BJ (cell line): ENCODE results near the gene ACACB. TPM values are rescaled to one million over a fixed set of nuclear protein-coding genes. Genes with fewer than 3 reads are reported as not detected.

Source experiments
- CTCF ChIA-PET: fragments of 350-600 bp; formaldehyde crosslinking; extraction: SDS; loops from one replicate; lab custom pipeline; 2021; ENCODE audit warnings: antibody characterized with exemption, inconsistent platforms; lab: Yijun Ruan, JAX
- POLR2A ChIA-PET: fragments of 300-600 bp; sonication (Branson Sonifier 250); formaldehyde crosslinking; extraction: SDS; loops from one replicate; lab custom pipeline; 2021; ENCODE audit warnings: antibody characterized with exemption; lab: Charles Lee
- DNase-seq: peaks from one replicate; pipeline ENCODE4 v3.0.0-alpha.2; 2011; ENCODE audit warnings: low read depth
- H3K27me3 ChIP-seq: 2 replicates; pipeline ENCODE4 v1.6.0; 2011; ENCODE audit warnings: low read length; ENCODE audit not compliant: control insufficient read depth, insufficient read depth
- H3K36me3 ChIP-seq: 2 replicates; pipeline ENCODE4 v1.5.1; 2011; ENCODE audit warnings: low read length; ENCODE audit not compliant: control insufficient read depth, insufficient read depth
- H3K4me3 ChIP-seq: 2 replicates; pipeline ENCODE4 v1.5.1; 2011; ENCODE audit warnings: low read depth, mild to moderate bottlenecking, control low read depth, low read length
- polyA plus RNA-seq: library from polyadenylated mRNA; depleted of rRNA; stranded (reverse); fragments of >200 nt; gene quantifications from 2 replicates; pipeline ENCODE4 v1.2.3, GENCODE V29; 2011
- TF ChIP-seq, protein P1 (sequence below): IDR thresholded peaks from 2 replicates; pipeline ENCODE4 v1.5.1; 2011; ENCODE audit warnings: low read depth, mild to moderate bottlenecking, control low read depth, inconsistent platforms, low read length, moderate library complexity; ENCODE audit not compliant: insufficient read depth

ACACB gene
- polyA plus RNA-seq, 1 experiment = 1.7 TPM

DNA sequence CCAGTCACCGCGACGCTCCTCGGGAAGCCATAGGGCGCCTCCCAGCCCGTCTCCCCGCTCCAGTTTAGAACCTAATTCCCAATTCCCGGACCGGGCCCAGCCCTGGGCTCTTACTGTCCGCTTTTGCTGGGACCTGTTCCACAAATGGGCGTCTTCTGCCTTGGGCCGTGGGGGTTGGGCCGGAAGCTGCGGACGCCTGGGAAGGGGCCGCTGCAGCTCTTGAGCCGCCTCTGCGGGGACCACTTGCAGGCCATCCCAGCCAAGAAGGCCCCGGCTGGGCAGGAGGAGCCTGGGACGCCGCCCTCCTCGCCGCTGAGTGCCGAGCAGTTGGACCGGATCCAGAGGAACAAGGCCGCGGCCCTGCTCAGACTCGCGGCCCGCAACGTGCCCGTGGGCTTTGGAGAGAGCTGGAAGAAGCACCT lies 18.2 kb upstream of the ACACB start:
- TF ChIP-seq, protein P1, sequence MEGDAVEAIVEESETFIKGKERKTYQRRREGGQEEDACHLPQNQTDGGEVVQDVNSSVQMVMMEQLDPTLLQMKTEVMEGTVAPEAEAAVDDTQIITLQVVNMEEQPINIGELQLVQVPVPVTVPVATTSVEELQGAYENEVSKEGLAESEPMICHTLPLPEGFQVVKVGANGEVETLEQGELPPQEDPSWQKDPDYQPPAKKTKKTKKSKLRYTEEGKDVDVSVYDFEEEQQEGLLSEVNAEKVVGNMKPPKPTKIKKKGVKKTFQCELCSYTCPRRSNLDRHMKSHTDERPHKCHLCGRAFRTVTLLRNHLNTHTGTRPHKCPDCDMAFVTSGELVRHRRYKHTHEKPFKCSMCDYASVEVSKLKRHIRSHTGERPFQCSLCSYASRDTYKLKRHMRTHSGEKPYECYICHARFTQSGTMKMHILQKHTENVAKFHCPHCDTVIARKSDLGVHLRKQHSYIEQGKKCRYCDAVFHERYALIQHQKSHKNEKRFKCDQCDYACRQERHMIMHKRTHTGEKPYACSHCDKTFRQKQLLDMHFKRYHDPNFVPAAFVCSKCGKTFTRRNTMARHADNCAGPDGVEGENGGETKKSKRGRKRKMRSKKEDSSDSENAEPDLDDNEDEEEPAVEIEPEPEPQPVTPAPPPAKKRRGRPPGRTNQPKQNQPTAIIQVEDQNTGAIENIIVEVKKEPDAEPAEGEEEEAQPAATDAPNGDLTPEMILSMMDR = no peak
- no peak for DNase-seq
- ChIA-PET CTCF (interaction anchor here (0.8 to 4.8 kb wide), 2 partner anchors 14 kb away, joined by 4 to 32 read pairs; no protein-coding TSS in a partner anchor), POLR2A (no interaction called here)
- Histone ChIP-seq H3K36me3 (peaks cover 3% of the 10 kb centered on the region), H3K4me3 (peak overlapping the region; percentile 79), H3K27me3 (no peaks in the 10 kb centered on the region)

DNA sequence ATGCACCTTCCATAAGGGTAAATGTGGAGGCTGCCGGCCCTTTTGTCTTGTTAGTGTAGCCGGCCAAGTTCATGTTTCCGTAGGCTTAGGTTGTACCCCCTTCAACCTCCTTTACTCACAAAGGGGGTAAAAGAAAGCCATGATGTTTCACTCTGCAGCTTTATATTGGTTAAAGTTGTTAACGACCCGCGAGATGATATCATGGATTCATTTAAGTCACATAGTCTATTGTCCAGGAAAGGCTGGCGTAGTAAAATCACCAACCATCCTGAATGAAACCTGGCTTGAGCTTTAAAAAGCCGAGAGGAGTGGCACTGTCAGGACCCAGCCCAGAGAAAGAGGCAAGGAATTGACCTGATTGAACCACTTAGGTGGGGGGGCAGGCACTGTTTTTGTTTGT lies 17.7 kb upstream of the ACACB start:
- Histone ChIP-seq H3K4me3 (peak overlapping the region; percentile 79), H3K36me3 (peaks cover 4% of the 10 kb centered on the region), H3K27me3 (no peaks in the 10 kb centered on the region)
- POLR2A ChIA-PET = no interaction called here
- CTCF ChIA-PET = interaction anchor here (0.8 to 4.8 kb wide), 2 partner anchors 13 to 14 kb away, joined by 4 to 32 read pairs; no protein-coding TSS in a partner anchor
- no peak for DNase-seq
- TF ChIP-seq, protein P1 = no peak

DNA sequence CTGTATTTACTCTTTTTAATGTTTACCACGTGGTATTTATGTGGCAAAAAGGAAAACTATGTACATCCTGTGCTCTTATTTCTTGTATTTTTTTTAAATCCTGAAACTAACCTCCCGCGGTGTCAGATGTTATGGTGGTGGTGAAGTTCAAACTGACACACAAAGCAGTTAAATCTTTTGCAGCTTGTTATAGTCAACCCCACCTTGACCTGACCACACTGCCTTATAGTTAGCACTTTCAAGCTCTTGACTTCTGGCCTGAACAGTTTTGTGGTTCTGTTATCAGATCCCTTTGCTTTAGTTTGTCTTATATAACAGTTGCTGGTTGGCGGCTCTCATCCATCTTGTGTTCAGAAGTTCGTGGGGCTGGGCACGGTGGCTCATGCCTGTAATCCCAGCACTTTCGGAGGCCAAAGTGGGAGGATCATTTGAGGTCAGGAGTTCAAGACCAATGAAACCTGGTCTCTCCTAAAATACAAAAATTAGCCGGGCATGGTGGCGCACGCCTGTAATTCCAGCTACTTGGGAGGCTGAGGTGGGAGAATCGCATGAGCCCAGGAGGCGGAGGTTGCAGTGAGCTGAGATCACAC lies 16.9 kb upstream of the ACACB start:
- no peaks in the 10 kb centered on the region for H3K27me3 ChIP-seq
- DNase-seq = no peak
- CTCF ChIA-PET = interaction anchor here (0.6 to 4.8 kb wide), 3 partner anchors 12 to 557 kb away, joined by 3 to 32 read pairs (median 3); no protein-coding TSS in a partner anchor
- peak overlapping the region; percentile 79; the same call in 1 of the 2 replicates for H3K4me3 ChIP-seq
- peaks cover 8% of the 10 kb centered on the region for H3K36me3 ChIP-seq
- POLR2A ChIA-PET = no interaction called here
- TF ChIP-seq, protein P1 = no peak

DNA sequence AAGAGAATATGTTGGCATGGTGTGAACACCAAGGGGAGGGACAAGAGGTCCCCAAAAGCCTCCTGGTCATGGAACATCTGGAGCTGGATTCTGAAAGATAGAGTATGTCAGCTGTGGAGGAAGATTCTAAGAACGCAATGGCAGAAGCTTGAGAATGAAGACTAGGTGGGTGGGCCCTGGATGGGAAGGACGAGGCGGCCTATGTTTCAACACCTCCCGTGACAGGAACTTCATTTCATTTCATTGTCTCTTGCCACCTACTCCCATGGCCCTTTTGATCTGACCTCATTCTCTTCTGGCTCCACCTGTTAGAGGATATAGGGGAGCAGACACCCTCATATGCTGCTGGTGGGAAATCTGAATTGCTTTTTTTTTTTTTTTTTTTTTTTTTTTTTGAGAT lies 15.6 kb upstream of the ACACB start:
- POLR2A ChIA-PET = no interaction called here
- peaks cover 15% of the 10 kb centered on the region for H3K36me3 ChIP-seq
- H3K27me3 ChIP-seq = no peaks in the 10 kb centered on the region
- CTCF ChIA-PET = interaction anchor here (0.9 to 4.8 kb wide), 2 partner anchors 11 to 15 kb away, joined by 3 to 32 read pairs; no protein-coding TSS in a partner anchor
- DNase-seq = no peak
- no peak overlapping the region for H3K4me3 ChIP-seq
- TF ChIP-seq, protein P1 = no peak

DNA sequence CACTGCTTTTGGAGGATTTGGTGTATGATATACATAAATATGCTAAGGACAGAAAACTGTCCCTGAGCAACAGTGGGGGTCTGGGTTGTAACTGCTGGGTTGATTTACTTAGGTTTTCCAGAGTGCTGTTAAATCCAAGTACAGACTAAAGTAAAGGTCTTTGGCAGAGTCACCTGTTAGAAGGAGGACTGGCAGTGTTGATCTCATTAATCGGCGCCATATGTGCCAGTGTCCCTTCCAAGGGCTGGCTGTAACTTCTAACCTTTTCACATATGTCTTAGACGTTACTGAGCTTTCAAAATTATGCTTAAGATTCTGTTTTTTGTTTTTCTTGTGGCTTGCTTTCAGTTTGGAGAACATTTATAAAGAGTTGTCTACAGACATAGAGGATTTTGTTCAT lies 13.9 kb upstream of the ACACB start:
- no peak for DNase-seq
- Histone ChIP-seq H3K4me3 (no peak overlapping the region), H3K36me3 (peaks cover 20% of the 10 kb centered on the region), H3K27me3 (no peaks in the 10 kb centered on the region)
- POLR2A ChIA-PET = no interaction called here
- CTCF ChIA-PET = interaction anchor here (4.8 kb wide), 1 partner anchor 9 kb away, joined by 32 read pairs; no protein-coding TSS in a partner anchor
- TF ChIP-seq, protein P1 = no peak
